Measurements from ENCODE around the gene TAS2R30.

GRCh38 chr12:11162502-11162901 is 28.1 kb upstream of the TAS2R30 start:
- TF ChIP-seq CTCF (IDR thresholded peaks at IDR 0.05): no peak
- no peak for TF ChIP-seq POLR2A (IDR thresholded peaks at IDR 0.05)

Data from prostate gland (tissue), 2 donors.